Ectodermal cell (in vitro differentiated cells): ENCODE measurements around the gene AHSG.

Experiments used
- H3K27ac ChIP-seq: 2 replicates; pipeline ENCODE4 v1.7.0; 2013; ENCODE audit warnings: mild to moderate bottlenecking, low read depth, low read length; ENCODE audit not compliant: insufficient read depth, poor library complexity, severe bottlenecking
- H3K27me3 ChIP-seq: 2 replicates; pipeline ENCODE4 v1.7.0; 2013; ENCODE audit warnings: mild to moderate bottlenecking, low read length; ENCODE audit not compliant: insufficient read depth, control insufficient read depth, poor library complexity, severe bottlenecking
- H3K36me3 ChIP-seq: one replicate; pipeline ENCODE4 v1.7.0; 2013; ENCODE audit warnings: low read length; ENCODE audit not compliant: control insufficient read depth, insufficient read depth
- H3K4me1 ChIP-seq: one replicate; pipeline ENCODE4 v1.7.0; 2013; ENCODE audit warnings: low read length; ENCODE audit not compliant: control insufficient read depth, insufficient read depth
- H3K4me3 ChIP-seq: 2 replicates; pipeline ENCODE4 v1.7.0; 2013; ENCODE audit warnings: low read depth, low read length, control low read depth; ENCODE audit not compliant: insufficient read depth
- H3K9me3 ChIP-seq: 2 replicates; pipeline ENCODE4 v1.7.0; 2013; ENCODE audit warnings: mild to moderate bottlenecking, low read length, moderate library complexity; ENCODE audit not compliant: control insufficient read depth
- WGBS, 2 experiments: methylation state at CpG; one replicate each; pipeline ENCODE4 v1.1.7; 2013; ENCODE audit warnings: missing lambda C conversion rate in 2 of 2; 5-methylcytosine and 5-hydroxymethylcytosine counted together

AHSG gene

DNA sequence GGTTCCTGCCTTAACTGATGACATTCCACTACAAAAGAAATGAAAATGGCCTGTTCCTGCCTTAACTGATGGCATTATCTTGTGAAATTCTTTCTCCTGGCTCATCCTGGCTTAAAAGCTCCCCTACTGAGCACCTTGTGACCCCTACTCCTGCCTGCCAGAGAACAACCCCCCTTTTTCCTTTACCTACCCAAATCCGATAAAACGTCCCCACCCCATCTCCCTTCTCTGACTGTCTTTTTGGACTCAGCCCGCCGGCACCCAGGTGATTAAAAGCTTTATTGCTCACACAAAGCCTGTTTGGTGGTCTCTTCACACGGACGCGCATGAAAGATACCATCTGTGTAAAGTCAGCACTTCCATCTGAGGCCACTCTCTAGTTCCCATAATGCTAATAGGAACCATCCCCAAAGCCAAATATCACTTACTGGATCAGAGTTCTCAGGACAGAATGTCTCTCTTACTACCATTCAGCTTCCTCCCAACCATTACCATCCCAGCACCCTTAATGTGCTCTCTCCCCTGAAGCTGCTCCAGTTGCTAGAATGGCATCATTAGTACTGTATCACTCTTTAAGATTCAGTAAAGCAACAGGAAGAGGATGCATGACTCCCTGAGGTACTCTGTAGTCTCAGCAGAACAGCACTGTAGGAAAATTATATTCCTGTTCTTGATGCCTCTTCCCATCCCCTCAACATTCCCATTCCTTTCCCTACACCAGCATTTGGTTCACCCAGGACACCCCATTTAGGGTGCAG is 50.7 kb downstream of the AHSG start:
- no peaks in the 10 kb centered on the region for H3K36me3 ChIP-seq
- H3K4me1 ChIP-seq, result peaks cover 12% of the 10 kb centered on the region
- H3K9me3 ChIP-seq, result no peaks in the 10 kb centered on the region
- H3K4me3 ChIP-seq, result no peak overlapping the region
- no peaks in the 10 kb centered on the region for H3K27me3 ChIP-seq
- 23 to 24% methylated on average over 7 of the region's 7 CpGs for WGBS, 2 experiments
- H3K27ac ChIP-seq, result peak overlapping the region; percentile 27

DNA sequence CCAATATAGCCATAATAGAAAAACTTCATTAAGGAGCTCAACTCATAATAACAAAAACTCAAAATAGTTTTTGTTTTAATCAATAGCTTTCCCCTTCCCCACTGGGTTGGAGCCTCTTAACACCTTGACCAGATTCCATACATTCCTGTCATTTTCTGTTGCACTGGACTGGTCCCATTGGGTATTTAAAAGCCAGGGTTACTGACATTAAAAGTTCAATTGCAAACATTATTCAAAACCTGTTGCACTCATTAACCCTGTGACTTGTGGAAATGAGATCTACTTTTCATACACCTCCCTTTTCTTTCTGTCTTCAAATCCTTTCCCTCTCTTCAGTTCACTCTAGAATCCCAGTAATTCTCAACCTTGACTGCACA is 51.2 kb downstream of the AHSG start:
- Histone ChIP-seq H3K27ac (no peak overlapping the region), H3K9me3 (no peaks in the 10 kb centered on the region), H3K4me1 (peaks cover 12% of the 10 kb centered on the region), H3K4me3 (no peak overlapping the region), H3K27me3 (no peaks in the 10 kb centered on the region), H3K36me3 (no peaks in the 10 kb centered on the region)

DNA sequence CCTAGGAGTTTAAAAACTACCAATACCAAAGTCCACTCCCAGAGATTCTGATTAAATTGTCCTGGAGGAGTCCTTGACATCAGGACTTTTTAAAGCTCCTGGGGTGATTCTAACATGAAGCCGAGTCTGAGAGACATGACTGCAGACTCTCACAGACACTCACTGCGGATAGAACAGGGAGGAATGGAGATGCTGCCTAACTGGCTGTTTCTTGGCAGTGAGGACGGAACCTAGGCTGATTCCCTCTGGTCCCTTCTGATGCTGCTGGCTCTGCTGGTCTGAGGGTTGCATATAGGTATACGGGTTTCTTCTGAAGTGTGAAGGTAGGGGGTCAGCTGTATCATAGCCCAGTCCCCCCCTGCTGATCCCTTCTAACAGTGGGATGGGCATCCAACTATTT is 51.6 kb downstream of the AHSG start:
- no peak overlapping the region for H3K4me3 ChIP-seq
- H3K27ac ChIP-seq, result no peak overlapping the region
- no peaks in the 10 kb centered on the region for H3K9me3 ChIP-seq
- no peaks in the 10 kb centered on the region for H3K27me3 ChIP-seq
- H3K36me3 ChIP-seq, result no peaks in the 10 kb centered on the region
- peaks cover 12% of the 10 kb centered on the region for H3K4me1 ChIP-seq
- WGBS, 2 experiments, result 64 to 65% methylated on average over 3 to 4 of the region's 4 CpGs

DNA sequence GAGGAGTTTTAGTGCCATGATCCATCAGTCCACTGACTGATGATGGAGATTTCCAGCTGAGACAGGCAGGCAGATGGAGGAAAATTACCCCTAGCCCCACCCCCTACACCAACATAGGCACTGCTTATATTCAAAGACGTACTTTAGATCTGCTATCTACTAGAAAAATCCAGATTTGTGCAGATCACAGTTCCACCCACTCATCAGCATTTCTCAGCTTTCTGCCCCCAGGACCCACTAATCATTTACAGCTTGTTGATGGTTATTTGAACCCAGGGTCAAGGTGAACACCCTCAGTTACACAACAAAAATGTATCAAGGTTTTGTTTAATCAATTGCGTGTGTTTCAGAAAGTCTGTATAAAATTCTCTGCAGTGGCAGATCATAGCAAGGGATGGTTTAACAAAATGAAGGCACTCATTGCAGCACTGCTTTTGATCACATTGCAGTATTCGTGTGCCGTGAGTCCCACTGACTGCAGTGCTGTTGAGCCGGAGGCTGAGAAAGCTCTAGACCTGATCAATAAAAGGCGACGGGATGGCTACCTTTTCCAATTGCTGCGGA is 52.8 kb downstream of the AHSG start, which contains the start of gene HRG:
HRG (plus strand) TSS at position 390 of the 564 bp plus-strand sequence; CDS start at position 408, 18 bp downstream.
- no peaks in the 10 kb centered on the region for H3K9me3 ChIP-seq
- H3K36me3 ChIP-seq, result no peaks in the 10 kb centered on the region
- WGBS, 2 experiments, result 92 to 93% methylated on average over 8 of the region's 8 CpGs
- H3K4me1 ChIP-seq, result peaks cover 12% of the 10 kb centered on the region
- no peak within 1 kb of the TSS for H3K4me3 ChIP-seq
- H3K27ac ChIP-seq, result no peak within 1 kb of the TSS
- H3K27me3 ChIP-seq, result no peaks in the 10 kb centered on the region

DNA sequence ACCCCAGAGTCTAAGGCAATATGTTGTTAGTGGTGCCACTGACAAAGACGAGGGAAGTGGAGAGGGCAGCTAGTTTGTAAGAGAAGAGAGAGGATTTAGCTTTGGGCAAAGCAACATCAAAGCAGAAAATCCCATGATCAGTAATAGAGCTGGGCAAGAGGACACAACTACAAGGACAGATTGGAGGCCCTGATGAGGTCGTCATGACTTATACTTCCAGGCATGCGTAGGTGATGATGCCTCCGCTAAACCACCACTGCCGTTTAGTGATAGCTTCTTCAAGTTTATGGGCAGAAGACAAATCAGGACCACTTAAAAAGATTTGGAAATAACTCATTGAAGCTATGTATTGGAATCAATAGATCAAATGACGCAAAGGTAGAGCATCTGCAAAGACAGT is 55.6 kb downstream of the AHSG start:
- Histone ChIP-seq H3K27me3 (no peaks in the 10 kb centered on the region), H3K36me3 (no peaks in the 10 kb centered on the region), H3K4me1 (peaks cover 11% of the 10 kb centered on the region), H3K9me3 (no peaks in the 10 kb centered on the region), H3K27ac (no peak overlapping the region), H3K4me3 (no peak overlapping the region)
- 77 to 83% methylated on average over 5 to 6 of the region's 6 CpGs for WGBS, 2 experiments

DNA sequence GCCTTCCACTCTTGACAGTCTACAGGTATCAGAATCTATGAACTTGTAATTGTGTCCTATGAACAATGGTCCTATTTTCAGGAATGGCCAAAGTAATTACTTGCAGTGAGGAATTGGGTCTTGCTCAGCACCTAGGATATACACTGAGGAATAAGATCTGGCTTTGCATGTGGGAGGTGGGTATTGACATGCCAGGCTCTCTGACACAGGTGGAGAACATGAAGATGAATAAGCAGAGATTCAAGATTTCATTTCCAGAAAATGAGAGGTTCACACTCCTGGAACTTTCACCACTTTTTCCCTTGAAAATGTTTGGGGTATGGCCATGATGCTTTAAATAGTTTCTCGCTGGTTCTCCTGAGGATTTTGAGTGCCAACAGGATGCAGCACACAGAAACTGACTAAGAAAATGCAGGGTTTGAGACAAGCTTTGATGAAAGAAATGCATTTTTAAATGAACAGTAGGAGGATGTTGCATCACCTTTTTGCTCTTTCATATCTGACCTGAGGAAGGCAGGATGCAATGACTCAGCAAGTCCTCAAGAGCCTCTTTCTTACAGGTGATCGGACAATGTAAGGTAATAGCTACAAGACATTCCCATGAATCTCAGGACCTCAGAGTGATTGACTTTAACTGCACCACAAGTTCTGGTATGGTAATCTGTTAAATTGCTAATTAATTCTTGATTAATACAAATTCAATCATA is 56.7 kb downstream of the AHSG start:
- Histone ChIP-seq H3K36me3 (no peaks in the 10 kb centered on the region), H3K4me3 (no peak overlapping the region), H3K27ac (no peak overlapping the region), H3K9me3 (no peaks in the 10 kb centered on the region), H3K4me1 (peaks cover 7% of the 10 kb centered on the region), H3K27me3 (no peaks in the 10 kb centered on the region)
- 91 to 95% methylated on average over 2 of the region's 2 CpGs for WGBS, 2 experiments

DNA sequence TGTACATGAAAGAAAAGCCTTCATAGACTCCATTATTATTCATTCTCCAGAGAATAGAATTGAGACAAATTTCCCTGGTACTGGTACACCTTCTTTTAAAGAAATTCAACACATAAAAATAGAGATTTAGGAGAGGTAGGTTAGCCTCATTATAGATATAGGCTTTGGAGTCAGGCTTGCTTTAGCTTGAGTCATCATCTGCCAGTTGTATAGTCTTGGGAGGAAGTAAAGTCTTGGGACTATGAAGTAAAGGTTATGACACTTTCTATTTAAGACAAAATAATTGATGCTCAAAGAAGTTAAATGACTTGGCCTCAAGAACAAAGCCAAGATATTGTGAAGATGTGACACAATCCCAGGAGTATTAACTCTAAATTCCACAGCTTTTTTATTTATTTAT is 57.3 kb downstream of the AHSG start:
- peaks cover 7% of the 10 kb centered on the region for H3K4me1 ChIP-seq
- no peak overlapping the region for H3K4me3 ChIP-seq
- no peaks in the 10 kb centered on the region for H3K27me3 ChIP-seq
- H3K9me3 ChIP-seq, result no peaks in the 10 kb centered on the region
- no peaks in the 10 kb centered on the region for H3K36me3 ChIP-seq
- no peak overlapping the region for H3K27ac ChIP-seq
